Measurements from ENCODE around the gene STXBP4. TPM values are rescaled to one million over a fixed set of nuclear protein-coding genes. Genes with fewer than 3 reads are reported as not detected.

Gene STXBP4
- total and polyA plus RNA-seq, 2 donors from 2014 or later = 4.5 to 20.2 TPM

DNA sequence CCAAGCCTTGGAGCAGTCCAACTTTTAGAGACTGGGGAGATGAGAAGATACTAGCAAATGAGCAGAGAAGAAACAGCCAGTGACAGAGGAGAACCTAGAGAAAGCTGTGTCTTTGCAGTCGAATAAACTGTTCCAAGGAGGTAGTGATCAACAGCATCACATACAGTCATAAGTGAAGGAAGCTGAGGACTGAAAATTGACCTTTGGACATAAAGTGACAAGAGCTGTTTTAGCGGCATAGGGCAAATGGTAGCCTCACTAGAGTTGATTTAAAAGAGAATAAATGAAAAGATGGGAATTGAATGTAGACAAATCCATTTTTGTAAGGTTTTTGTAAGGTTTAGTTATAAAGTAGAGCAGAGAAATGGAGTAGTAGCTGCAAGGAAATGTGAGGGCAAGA is 165.0 kb downstream of the STXBP4 start:
- H3K27ac ChIP-seq (ENCODE audit: low read depth in 2 of 2, low read length in 2 of 2) = no peak overlapping the region

DNA sequence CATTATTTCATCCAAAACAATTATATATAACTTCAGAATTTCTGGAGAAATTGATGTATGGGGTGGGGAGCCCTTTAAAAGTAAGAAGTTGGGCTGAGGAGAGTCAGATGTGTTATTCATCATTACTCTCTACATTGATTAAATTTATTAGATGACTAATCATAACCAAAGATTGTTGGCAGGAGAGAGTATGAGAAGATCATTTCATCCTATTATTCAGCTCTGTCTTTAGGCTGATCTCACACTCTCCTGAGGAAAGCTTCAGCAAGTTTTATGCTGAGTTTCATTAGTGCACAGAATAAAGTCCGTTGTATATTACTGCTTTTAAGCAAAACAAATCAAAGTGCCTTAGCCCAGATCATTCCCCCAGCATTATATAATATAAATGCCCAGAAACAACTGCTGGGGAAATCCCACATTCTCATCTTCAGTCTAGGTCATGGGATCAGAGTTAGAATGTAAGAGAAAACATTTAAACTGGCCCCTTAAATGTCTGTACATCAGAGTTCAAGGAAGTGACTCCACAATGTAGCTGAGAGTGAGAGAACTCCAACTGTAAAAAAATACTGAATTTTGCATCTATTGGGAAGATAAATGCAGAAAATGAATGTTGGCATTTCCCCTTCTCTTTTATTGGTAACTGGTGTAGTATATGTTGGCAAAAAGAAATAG is 166.1 kb downstream of the STXBP4 start:
- intact Hi-C loops (cut with DNase I) = no loop called here
- TF ChIP-seq, protein P1, sequence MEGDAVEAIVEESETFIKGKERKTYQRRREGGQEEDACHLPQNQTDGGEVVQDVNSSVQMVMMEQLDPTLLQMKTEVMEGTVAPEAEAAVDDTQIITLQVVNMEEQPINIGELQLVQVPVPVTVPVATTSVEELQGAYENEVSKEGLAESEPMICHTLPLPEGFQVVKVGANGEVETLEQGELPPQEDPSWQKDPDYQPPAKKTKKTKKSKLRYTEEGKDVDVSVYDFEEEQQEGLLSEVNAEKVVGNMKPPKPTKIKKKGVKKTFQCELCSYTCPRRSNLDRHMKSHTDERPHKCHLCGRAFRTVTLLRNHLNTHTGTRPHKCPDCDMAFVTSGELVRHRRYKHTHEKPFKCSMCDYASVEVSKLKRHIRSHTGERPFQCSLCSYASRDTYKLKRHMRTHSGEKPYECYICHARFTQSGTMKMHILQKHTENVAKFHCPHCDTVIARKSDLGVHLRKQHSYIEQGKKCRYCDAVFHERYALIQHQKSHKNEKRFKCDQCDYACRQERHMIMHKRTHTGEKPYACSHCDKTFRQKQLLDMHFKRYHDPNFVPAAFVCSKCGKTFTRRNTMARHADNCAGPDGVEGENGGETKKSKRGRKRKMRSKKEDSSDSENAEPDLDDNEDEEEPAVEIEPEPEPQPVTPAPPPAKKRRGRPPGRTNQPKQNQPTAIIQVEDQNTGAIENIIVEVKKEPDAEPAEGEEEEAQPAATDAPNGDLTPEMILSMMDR (IDR thresholded peaks at IDR 0.05; ENCODE audit: borderline replicate concordance, extremely low read depth, insufficient read depth) = no peak
- H3K4me1 ChIP-seq (ENCODE audit: control insufficient read depth in 2 of 3, insufficient read depth in 2 of 3, low read depth in 1 of 3, low read length in 3 of 3) = no peaks in the 10 kb centered on the region
- H3K9ac ChIP-seq (ENCODE audit: low read length in 3 of 3) = no peak overlapping the region
- H3K4me3 ChIP-seq (ENCODE audit: low read length in 3 of 3) = no peak overlapping the region
- FAIRE-seq (no peak), DNase-seq (peak in 1 of 5 donors; percentile 12)
- H3K9me3 ChIP-seq (ENCODE audit: control insufficient read depth in 2 of 3, insufficient read depth in 1 of 3, low read length in 3 of 3) = no peaks in the 10 kb centered on the region
- no peaks in the 10 kb centered on the region for H3K36me3 ChIP-seq (ENCODE audit: control insufficient read depth in 2 of 3, insufficient read depth in 3 of 3, low read length in 3 of 3)
- no peaks in the 10 kb centered on the region for H3K27me3 ChIP-seq (ENCODE audit: control insufficient read depth, insufficient read depth, low read length)
- no peak overlapping the region for H3K27ac ChIP-seq (ENCODE audit: low read depth in 2 of 2, low read length in 2 of 2)

More for the DNA sequence above, 165.0 kb downstream of the STXBP4 start:
- FAIRE-seq = no peak
- Histone ChIP-seq H3K9me3 (ENCODE audit: control insufficient read depth in 2 of 3, insufficient read depth in 1 of 3, low read length in 3 of 3) (no peaks in the 10 kb centered on the region), H3K4me1 (ENCODE audit: control insufficient read depth in 2 of 3, insufficient read depth in 2 of 3, low read depth in 1 of 3, low read length in 3 of 3) (no peaks in the 10 kb centered on the region), H3K36me3 (ENCODE audit: control insufficient read depth in 2 of 3, insufficient read depth in 3 of 3, low read length in 3 of 3) (no peaks in the 10 kb centered on the region), H3K9ac (ENCODE audit: low read length in 3 of 3) (no peak overlapping the region), H3K27me3 (ENCODE audit: control insufficient read depth, insufficient read depth, low read length) (no peaks in the 10 kb centered on the region), H3K4me3 (ENCODE audit: low read length in 3 of 3) (no peak overlapping the region)
- DNase-seq = no peak
- intact Hi-C loops (cut with DNase I) = no loop called here
- TF ChIP-seq, protein P1 (IDR thresholded peaks at IDR 0.05; ENCODE audit: borderline replicate concordance, extremely low read depth, insufficient read depth) = no peak

DNA sequence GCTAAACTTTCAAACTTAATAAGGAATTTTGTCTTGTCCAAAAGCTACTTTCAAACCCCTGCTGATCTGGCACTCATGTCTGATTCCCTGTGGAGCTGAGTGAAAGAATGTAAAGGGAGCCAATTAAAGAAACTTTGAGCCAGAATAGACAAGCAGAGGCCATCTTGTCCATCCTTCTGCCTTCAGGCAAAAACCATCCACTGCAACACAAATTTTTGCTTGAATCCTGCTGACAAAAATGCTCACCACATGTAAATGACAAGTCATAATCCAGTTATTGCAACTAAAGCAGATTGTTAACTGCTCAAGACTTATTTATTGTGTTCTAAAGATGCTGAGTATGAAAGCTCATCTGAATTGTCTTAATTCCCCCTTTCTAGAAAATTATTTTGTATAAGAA is 172.2 kb downstream of the STXBP4 start:
- Histone ChIP-seq H3K27me3 (ENCODE audit: control insufficient read depth, insufficient read depth, low read length) (no peaks in the 10 kb centered on the region), H3K36me3 (ENCODE audit: control insufficient read depth in 2 of 3, insufficient read depth in 3 of 3, low read length in 3 of 3) (no peaks in the 10 kb centered on the region), H3K4me3 (ENCODE audit: low read length in 3 of 3) (no peak overlapping the region), H3K4me1 (ENCODE audit: control insufficient read depth in 2 of 3, insufficient read depth in 2 of 3, low read depth in 1 of 3, low read length in 3 of 3) (no peaks in the 10 kb centered on the region), H3K9me3 (ENCODE audit: control insufficient read depth in 2 of 3, insufficient read depth in 1 of 3, low read length in 3 of 3) (no peaks in the 10 kb centered on the region), H3K9ac (ENCODE audit: low read length in 3 of 3) (no peak overlapping the region), H3K27ac (ENCODE audit: low read depth in 2 of 2, low read length in 2 of 2) (no peak overlapping the region)
- TF ChIP-seq, protein P1 (IDR thresholded peaks at IDR 0.05; ENCODE audit: borderline replicate concordance, extremely low read depth, insufficient read depth) = no peak
- intact Hi-C loops (cut with DNase I) = no loop called here
- FAIRE-seq (no peak), DNase-seq (no peak)

DNA sequence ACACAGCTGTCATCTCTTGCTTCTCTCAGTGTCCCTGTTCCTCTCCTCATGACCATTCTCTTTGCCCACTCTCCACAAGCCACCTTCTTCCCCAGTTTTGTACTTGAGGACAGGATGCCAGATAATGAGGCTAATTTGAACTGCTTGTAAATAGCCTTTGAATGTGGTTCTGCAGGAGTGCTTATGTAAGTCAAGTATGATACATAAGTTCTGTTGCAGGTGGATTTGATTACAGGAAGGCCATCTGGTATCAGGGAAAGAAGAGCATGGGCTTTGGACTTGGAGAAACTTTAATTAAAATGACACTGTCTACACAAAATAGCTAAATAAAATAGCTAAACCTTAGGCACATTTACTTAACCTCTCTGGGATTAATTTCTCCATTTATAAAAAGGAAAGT is 176.0 kb downstream of the STXBP4 start:
- TF ChIP-seq, protein P1 (IDR thresholded peaks at IDR 0.05; ENCODE audit: borderline replicate concordance, extremely low read depth, insufficient read depth) = no peak
- Histone ChIP-seq H3K27ac (ENCODE audit: low read depth in 2 of 2, low read length in 2 of 2) (no peak overlapping the region), H3K9me3 (ENCODE audit: control insufficient read depth in 2 of 3, insufficient read depth in 1 of 3, low read length in 3 of 3) (no peaks in the 10 kb centered on the region), H3K4me1 (ENCODE audit: control insufficient read depth in 2 of 3, insufficient read depth in 2 of 3, low read depth in 1 of 3, low read length in 3 of 3) (peaks cover 0 to 4% (median 0%) of the 10 kb centered on the region in 3 donors), H3K27me3 (ENCODE audit: control insufficient read depth, insufficient read depth, low read length) (no peaks in the 10 kb centered on the region), H3K4me3 (ENCODE audit: low read length in 3 of 3) (no peak overlapping the region), H3K9ac (ENCODE audit: low read length in 3 of 3) (no peak overlapping the region), H3K36me3 (ENCODE audit: control insufficient read depth in 2 of 3, insufficient read depth in 3 of 3, low read length in 3 of 3) (no peaks in the 10 kb centered on the region)
- FAIRE-seq (no peak), DNase-seq (no peak)
- intact Hi-C loops (cut with DNase I) = no loop called here

Measured in kidney (tissue), 14 donors.